IgD-negative memory B cell (primary cell): ENCODE data around the gene DGCR6. TPM values are rescaled to one million over a fixed set of nuclear protein-coding genes. Genes with fewer than 3 reads are reported as not detected.
"Not testable (repeated sequence)": the region's sequence is repeated elsewhere in the genome, so short reads cannot be mapped to it uniquely, and the experiment has no call there.

Experiments
- H3K27ac Mint-ChIP-seq, 3 donors: one replicate each; pipeline ENCODE4 v1.8.0; 2020 to 2022; ENCODE audit warnings: mild to moderate bottlenecking in 3 of 3, mixed read lengths in 3 of 3, moderate library complexity in 1 of 3
- H3K27me3 Mint-ChIP-seq: one replicate; pipeline ENCODE4 v1.8.0; 2021; ENCODE audit warnings: mixed read lengths
- H3K36me3 Mint-ChIP-seq: one replicate; pipeline ENCODE4 v1.8.0; 2020; ENCODE audit warnings: mild to moderate bottlenecking, mixed read lengths
- H3K4me1 Mint-ChIP-seq, 3 donors: one replicate each; pipeline ENCODE4 v1.8.0; 2020 to 2022; ENCODE audit warnings: mixed read lengths in 3 of 3, mild to moderate bottlenecking in 1 of 3
- H3K4me3 Mint-ChIP-seq, 4 donors: one replicate each; pipeline ENCODE4 v1.8.0; 2020 to 2022; ENCODE audit warnings: mild to moderate bottlenecking in 4 of 4, mixed read lengths in 4 of 4, moderate library complexity in 3 of 4
- H3K9me3 Mint-ChIP-seq, 3 donors: one replicate each; pipeline ENCODE4 v1.8.0; 2020 to 2021; ENCODE audit warnings: mixed read lengths in 3 of 3, mild to moderate bottlenecking in 1 of 3
- polyA plus RNA-seq: library from polyadenylated mRNA; unstranded; fragments of 300-500 nt; fragmentation: Illumina TruSeq; gene quantifications from one replicate; pipeline ENCODE4 v1.2.3, GENCODE V29; 2021

The DGCR6 gene
- polyA plus RNA-seq, 1 donor from 2014 or later, result 0.25 TPM

DNA sequence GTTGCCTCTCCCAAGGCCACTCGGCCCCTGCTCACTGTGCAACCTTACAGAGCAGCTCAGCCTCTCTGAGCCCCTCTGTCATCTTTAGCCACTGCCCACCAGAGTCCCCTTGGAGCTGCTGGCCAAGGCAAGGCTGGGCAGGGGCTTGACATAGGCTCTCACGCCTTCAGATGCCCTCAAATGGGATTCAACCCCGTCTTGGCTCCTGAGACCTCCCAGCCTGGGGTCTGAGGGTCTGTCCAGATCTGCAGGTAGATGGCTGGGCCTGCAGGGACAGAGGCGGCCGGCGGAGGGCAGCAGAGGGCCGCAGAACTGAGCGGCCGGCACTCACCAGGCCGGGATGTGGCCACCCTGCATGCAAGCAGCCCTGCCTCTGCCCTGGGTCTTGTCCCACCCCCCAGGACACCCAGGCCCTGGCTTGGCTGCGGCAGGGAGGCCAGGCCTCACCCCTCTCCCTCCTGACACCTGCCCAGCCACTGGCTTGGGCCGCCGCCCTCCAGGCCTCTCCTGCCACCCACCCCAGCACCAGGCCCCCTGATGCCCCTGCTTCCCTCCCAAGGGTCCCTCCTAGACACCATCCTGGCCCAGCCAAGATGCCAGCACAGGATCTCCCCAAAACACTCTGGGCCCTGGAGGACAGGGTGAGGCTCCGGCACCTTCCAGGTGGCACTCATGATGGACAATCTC, 48.3 kb downstream of the DGCR6 start:
- H3K9me3 Mint-ChIP-seq, H3K4me3 Mint-ChIP-seq, H3K27ac Mint-ChIP-seq, H3K36me3 Mint-ChIP-seq, H3K4me1 Mint-ChIP-seq: not testable (repeated sequence)
- peaks cover 15% of the 10 kb centered on the region for H3K27me3 Mint-ChIP-seq

DNA sequence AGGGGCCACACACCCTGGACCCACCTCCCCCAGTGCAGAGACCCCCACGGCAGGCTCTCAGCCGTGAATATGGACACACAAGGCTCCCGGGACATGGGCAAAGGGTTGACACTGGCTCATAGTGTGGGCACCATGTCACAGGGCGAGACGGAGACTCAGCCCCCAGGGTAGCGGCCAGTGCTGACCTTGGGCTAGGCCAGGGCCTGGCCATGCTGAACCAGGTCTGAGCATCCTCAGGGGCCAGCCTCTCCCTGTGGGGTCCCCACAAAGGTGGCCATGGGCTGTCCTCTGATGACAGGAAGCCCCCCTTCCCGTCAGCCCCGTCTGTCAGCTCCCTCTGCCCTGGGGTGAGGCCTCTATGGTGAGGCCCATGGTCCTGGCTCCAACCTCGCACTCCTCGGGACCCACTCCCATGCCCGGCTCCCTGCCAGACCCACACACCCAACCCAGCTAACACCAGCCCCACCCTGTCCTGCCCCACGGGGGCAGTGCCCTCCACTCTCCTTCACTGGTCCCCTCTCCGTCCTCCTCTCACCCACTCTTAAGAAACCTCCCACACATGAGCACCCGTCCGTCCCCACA, 49.0 kb downstream of the DGCR6 start:
- no peak overlapping the region for H3K4me3 Mint-ChIP-seq
- no peaks in the 10 kb centered on the region for H3K9me3 Mint-ChIP-seq
- no peaks in the 10 kb centered on the region for H3K36me3 Mint-ChIP-seq
- H3K27ac Mint-ChIP-seq, result no peak overlapping the region
- H3K27me3 Mint-ChIP-seq, result peaks cover 9% of the 10 kb centered on the region
- no peaks in the 10 kb centered on the region for H3K4me1 Mint-ChIP-seq

DNA sequence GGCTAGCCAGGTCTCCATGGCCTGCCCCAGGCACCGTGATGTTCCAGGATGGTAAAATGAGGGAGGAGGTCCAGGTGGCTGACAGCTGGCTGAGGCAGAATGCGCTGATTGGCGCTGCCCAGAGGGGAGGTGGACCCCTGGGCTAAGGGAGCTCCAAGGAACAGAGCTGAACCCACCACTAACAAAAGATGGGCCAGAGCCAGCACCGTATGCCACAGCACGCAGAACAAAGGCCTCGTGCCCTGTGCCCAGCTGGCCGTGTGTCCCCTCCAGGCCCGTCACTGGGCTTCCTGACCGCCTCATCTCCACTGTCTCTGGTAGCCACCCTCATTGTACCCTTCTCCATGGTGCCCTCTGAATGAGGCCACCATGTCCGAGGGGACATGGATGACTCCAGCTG, 49.6 kb downstream of the DGCR6 start:
- Mint-ChIP-seq H3K27me3 (peaks cover 8% of the 10 kb centered on the region), H3K4me3 (no peak overlapping the region), H3K27ac (no peak overlapping the region), H3K4me1 (no peaks in the 10 kb centered on the region), H3K36me3 (no peaks in the 10 kb centered on the region), H3K9me3 (no peaks in the 10 kb centered on the region)

DNA sequence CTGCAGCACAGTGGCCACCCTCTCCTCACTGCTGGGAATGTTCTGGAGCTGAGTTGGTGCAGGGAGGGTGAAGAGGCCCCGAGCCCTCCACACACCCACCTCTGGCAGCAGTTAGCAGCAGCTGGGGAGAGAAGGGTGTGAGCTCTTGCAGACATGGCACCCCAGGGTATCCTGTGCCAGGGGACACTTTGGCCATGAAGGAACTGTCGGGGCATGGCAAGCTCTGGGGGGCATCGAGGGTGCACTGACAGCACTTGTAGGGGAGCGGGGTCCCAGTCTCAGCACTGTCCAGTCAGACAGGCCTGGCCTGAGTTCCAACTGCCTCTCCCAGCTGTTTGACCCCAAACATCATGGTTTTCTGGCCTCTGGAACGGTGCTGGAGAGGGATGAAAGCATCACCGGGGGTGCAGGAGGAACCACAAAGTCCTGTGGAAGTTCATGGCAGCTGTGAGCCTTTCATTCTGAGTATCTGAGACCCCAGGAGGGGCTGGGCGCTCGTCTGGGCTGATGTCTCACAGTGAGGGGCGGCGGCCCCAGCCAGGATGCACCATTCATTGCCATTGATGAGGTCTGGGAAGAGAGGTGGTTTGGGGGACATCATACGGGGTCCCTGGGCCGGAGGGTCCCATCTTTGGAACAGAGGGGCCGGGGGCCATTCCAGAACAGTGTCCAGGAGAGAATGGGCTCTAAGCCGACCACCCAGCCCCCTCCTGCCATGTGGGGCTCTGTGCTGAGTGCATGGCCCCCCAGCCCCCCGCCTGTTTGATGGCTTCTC, 50.2 kb downstream of the DGCR6 start:
- H3K36me3 Mint-ChIP-seq, H3K27ac Mint-ChIP-seq, H3K27me3 Mint-ChIP-seq, H3K9me3 Mint-ChIP-seq, H3K4me1 Mint-ChIP-seq, H3K4me3 Mint-ChIP-seq: not testable (repeated sequence)

DNA sequence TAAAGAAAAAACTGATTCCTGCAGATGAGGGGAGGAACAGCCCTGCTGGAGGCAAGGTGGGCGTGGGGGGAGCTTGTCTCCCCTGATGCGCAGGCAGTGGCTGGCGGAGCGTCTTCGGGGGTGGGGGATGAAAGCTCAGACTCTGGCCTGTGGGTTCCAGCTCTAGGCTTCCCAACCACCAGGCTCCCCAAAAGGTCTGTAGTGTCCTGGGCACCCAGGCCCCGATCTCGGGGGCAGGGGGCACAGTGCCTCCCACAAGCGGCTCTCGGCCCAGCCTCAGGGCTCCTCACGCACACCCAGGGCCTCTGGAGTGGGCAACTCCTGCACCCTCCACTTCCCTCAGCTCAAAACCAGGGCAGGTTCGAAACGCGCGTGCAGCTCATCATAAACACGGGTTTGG, 50.8 kb downstream of the DGCR6 start:
- H3K27me3 Mint-ChIP-seq, H3K9me3 Mint-ChIP-seq, H3K36me3 Mint-ChIP-seq, H3K4me1 Mint-ChIP-seq, H3K4me3 Mint-ChIP-seq: not testable (repeated sequence)
- H3K27ac Mint-ChIP-seq, result peak overlapping the region in 1 of 3 donors; percentile 67

DNA sequence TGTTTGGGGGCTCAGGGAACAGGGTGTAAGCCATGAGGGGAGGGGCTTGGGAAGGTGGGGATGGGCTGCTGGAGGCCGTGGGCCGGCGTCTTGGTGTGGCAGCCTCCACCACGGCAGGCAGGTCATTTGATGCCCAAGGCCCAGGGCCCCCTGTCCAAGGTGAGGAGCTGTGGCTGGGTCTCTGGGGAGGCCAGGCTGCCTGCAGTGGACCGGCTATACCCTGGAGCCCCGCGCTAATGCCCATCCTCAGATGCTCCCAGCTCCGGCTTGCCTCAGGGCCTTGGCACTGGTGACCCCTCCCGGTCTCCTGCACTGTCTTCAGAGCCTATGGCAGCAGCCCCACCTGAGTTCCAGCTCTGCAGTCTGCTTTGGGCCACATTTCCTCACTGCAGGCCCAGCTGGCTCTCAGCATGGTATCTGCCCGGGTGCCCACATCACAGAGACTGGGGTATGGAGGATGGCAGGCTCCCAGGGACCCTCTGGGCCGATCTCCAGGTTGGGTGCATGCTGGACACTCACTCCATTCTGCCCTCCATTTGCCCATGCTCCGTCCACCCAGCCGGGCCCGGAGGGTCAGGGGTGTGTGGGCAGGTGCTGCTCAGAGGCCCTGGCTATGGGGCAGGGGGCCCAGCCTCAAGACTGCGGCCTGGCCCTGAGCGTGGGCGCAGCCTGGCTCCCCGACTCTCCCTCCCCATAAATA, 51.7 kb downstream of the DGCR6 start:
- not testable (repeated sequence) for H3K27ac Mint-ChIP-seq, H3K4me3 Mint-ChIP-seq, H3K9me3 Mint-ChIP-seq, H3K36me3 Mint-ChIP-seq, H3K4me1 Mint-ChIP-seq, H3K27me3 Mint-ChIP-seq

DNA sequence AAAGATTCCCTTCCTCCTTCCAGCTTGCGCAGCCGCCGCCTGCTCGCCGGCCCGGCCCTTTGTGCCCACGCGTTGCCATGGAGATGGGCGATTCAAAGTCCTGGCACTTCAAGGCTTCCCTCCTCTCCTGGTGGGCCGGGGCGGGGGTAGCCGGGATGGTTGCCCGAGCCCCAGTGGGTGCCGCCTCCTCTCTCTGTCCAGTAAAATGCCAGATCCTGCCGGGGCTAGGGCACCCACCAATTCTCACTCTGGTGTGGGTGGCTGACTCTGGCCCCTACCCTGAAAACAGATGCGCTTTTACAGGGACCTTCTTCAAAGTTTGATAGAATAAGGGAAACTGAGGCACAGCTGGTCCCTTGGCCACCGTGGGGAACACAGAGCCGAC, 52.2 kb downstream of the DGCR6 start:
- not testable (repeated sequence) for H3K4me3 Mint-ChIP-seq, H3K27me3 Mint-ChIP-seq, H3K9me3 Mint-ChIP-seq, H3K4me1 Mint-ChIP-seq, H3K27ac Mint-ChIP-seq, H3K36me3 Mint-ChIP-seq

DNA sequence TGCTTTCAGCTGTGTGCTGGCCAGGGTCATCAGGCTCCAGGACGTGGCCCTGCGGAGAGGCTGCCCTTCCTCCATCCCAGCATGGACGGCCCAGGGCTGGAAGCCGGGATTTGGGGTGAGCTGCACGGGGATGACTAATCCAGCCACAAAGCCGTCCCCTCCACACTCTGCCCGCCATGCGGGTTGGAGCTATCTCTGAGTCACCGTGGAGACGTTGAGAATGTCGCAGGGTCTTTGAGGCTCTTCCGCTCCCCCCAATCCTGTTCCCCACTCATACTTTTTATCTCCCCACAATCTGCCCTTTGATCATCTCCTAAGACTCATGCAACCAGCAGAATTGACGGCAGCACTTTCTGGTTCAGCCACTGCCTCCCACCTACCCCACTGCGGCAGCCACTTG, 52.6 kb downstream of the DGCR6 start:
- not testable (repeated sequence) for H3K9me3 Mint-ChIP-seq, H3K4me1 Mint-ChIP-seq, H3K27ac Mint-ChIP-seq, H3K27me3 Mint-ChIP-seq, H3K4me3 Mint-ChIP-seq, H3K36me3 Mint-ChIP-seq

DNA sequence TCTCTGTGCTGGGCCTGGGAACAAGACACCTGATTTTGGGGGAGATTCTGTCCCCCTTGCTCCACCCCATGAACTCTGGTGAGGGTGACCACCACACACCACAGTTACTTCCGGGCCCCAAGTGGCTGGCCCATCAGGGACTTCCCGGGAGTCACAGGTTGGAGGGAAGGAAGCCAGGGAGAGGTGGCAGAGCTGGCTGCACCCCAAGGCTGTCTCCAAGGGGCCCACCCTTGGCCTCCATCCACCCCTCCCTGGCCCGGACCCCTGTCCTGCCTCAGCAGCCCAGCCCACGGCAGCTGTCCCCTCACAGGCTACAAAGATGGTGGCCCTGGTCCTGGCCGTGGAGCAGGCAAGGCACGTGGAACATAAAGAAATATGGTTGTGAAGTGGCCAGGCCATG, 53.1 kb downstream of the DGCR6 start:
- H3K36me3 Mint-ChIP-seq, H3K9me3 Mint-ChIP-seq, H3K27me3 Mint-ChIP-seq, H3K27ac Mint-ChIP-seq, H3K4me1 Mint-ChIP-seq: not testable (repeated sequence)
- peak overlapping the region in 1 of 4 donors; percentile 17 for H3K4me3 Mint-ChIP-seq

DNA sequence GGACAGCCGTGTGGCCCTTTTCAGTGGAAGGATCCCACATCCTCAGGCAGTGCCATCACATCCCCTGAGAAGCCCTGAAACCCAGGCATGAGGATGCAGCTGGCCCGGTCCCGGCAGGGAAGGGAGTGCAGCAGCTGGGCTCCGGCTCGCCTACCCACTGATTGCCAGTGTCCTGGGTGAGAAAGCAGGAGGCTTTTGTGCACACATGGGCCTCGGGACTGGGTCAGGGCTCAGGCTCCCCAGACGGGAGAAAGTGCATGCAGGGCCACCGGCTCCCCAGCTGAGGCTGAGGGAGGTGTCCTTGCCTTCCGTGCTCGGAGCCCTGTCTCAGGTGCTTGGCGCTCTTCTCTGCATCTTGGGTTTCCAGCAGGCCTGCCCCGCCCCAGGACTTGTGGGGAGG, 53.6 kb downstream of the DGCR6 start:
- not testable (repeated sequence) for H3K9me3 Mint-ChIP-seq, H3K27me3 Mint-ChIP-seq, H3K4me3 Mint-ChIP-seq, H3K36me3 Mint-ChIP-seq, H3K4me1 Mint-ChIP-seq, H3K27ac Mint-ChIP-seq

DNA sequence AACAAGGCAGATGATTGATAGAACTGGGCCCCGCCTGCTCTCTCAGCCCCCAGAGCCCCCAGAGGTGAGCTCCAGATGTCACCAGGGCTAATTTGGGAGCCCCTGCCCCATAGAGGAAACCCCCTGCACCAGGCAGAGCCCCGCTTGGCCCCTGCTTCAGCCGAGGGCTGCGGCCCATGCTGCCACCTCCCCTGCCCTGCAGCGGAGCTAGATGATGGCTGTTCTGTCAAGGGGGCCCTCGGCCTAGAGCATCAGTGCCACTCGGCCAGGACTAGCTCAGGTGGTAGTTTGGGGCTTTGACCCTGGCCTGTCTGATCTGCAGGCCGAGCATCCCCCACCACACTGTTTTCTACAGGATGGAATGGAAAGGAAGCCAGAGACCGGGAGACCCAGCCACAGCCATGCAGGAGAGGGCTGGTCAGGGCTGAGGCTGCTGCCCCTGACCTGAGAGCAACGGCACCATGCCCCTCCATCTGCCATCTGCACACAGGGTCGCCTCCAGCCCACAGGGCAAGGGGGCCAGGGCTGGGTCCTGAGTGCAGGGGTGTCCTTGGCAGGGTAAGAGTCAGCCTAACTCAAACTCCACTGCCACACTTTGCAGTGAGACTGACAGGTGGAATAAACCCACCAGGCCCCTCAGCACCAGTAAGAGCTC, 54.2 kb downstream of the DGCR6 start:
- H3K36me3 Mint-ChIP-seq, H3K4me1 Mint-ChIP-seq, H3K27ac Mint-ChIP-seq, H3K4me3 Mint-ChIP-seq, H3K9me3 Mint-ChIP-seq, H3K27me3 Mint-ChIP-seq: not testable (repeated sequence)

DNA sequence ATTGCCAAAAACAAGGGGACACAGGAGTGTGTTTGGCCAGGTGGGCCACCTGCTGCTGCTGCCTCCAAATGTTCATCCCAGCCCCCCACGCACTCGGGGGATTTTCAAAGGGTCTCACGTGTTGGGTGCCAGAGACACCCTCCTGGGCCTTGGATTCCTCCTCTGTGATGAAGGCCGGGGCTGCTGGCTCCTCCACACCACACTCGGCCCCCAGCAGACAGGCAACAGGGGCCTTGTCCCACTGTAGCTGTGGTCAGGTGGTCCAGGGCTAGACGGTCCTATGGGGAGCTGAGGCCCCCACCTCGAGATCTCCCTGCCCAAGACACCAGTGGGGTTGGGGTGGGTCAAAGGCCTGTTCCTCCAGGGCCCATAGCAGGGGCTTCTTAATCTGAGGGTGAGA, 55.1 kb downstream of the DGCR6 start:
- not testable (repeated sequence) for H3K4me1 Mint-ChIP-seq, H3K4me3 Mint-ChIP-seq, H3K27ac Mint-ChIP-seq, H3K9me3 Mint-ChIP-seq, H3K27me3 Mint-ChIP-seq, H3K36me3 Mint-ChIP-seq
